Mammary epithelial cell (primary cell): ENCODE measurements around the gene OR5M11.

ENCODE experiments used
- EZH2 ChIP-seq: IDR thresholded peaks from 2 replicates; pipeline ENCODE4 v1.6.1; 2012; ENCODE audit warnings: low read length, inconsistent platforms, borderline replicate concordance
- TF ChIP-seq, protein P1 (sequence below), 2 donors: IDR thresholded peaks in 1 of 2; conservative IDR thresholded peaks in 1 of 2; 2 replicates each; pipeline ENCODE4 v1.5.1; 2011 to 2012; ENCODE audit warnings: inconsistent platforms in 2 of 2, low read length in 2 of 2, mild to moderate bottlenecking in 2 of 2, control low read depth in 1 of 2, low read depth in 1 of 2; ENCODE audit not compliant: insufficient read depth in 1 of 2; ENCODE audit errors: extremely low read depth in 1 of 2

GRCh38 chr11:56531856-56532255 lies 11.2 kb downstream of the OR5M11 start:
- TF ChIP-seq, protein P1, sequence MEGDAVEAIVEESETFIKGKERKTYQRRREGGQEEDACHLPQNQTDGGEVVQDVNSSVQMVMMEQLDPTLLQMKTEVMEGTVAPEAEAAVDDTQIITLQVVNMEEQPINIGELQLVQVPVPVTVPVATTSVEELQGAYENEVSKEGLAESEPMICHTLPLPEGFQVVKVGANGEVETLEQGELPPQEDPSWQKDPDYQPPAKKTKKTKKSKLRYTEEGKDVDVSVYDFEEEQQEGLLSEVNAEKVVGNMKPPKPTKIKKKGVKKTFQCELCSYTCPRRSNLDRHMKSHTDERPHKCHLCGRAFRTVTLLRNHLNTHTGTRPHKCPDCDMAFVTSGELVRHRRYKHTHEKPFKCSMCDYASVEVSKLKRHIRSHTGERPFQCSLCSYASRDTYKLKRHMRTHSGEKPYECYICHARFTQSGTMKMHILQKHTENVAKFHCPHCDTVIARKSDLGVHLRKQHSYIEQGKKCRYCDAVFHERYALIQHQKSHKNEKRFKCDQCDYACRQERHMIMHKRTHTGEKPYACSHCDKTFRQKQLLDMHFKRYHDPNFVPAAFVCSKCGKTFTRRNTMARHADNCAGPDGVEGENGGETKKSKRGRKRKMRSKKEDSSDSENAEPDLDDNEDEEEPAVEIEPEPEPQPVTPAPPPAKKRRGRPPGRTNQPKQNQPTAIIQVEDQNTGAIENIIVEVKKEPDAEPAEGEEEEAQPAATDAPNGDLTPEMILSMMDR (conservative IDR thresholded peaks at IDR 0.05 in 1 of 2, IDR thresholded peaks at IDR 0.05 in 1 of 2; ENCODE audit: extremely low read depth in 1 of 2, insufficient read depth in 1 of 2, low read depth in 1 of 2, low read length in 2 of 2), result no peak
- no peak for TF ChIP-seq EZH2
